ENCODE measurements around the gene GRHL1.
"Not testable (repeated sequence)": the region's sequence is repeated elsewhere in the genome, so short reads cannot be mapped to it uniquely, and the experiment has no call there.

Gene GRHL1

GRCh38 chr2:10022966-10023662 lies 71.6 kb downstream of the GRHL1 start:
- no peak for DNase-seq

GRCh38 chr2:10026940-10027569 lies 75.6 kb downstream of the GRHL1 start:
- DNase-seq: no peak

GRCh38 chr2:10027660-10028330 lies 76.3 kb downstream of the GRHL1 start:
- DNase-seq: no peak

- no peak for DNase-seq
Observed at GRCh38 chr2:10028407-10028987, 77.0 kb downstream of the GRHL1 start.

- peak in 4 of 51 donors; percentile 15 to 45 (median 24) for DNase-seq
Observed at GRCh38 chr2:10028988-10029874, 77.7 kb downstream of the GRHL1 start.

- no peak for DNase-seq
Observed at GRCh38 chr2:10029875-10030223, 78.4 kb downstream of the GRHL1 start.

- no peak for DNase-seq
Observed at GRCh38 chr2:10030311-10030736, 78.8 kb downstream of the GRHL1 start.

GRCh38 chr2:10030798-10031197 lies 79.3 kb downstream of the GRHL1 start:
- not testable (repeated sequence) for DNase-seq

GRCh38 chr2:10031886-10032745 lies 80.6 kb downstream of the GRHL1 start:
- DNase-seq: no peak

GRCh38 chr2:10032746-10033105 lies 81.2 kb downstream of the GRHL1 start:
- no peak for DNase-seq

GRCh38 chr2:10033251-10034006 lies 81.9 kb downstream of the GRHL1 start:
- DNase-seq: no peak

GRCh38 chr2:10034333-10035052 lies 83.0 kb downstream of the GRHL1 start:
- no peak for DNase-seq

- no peak for DNase-seq
Observed at GRCh38 chr2:10035053-10035422, 83.5 kb downstream of the GRHL1 start.

GRCh38 chr2:10035633-10036032 lies 84.1 kb downstream of the GRHL1 start:
- no peak for DNase-seq

- peak in 50 of 51 donors; percentile 46 to 94 (median 82) for DNase-seq
Observed at GRCh38 chr2:10036095-10036884, 84.8 kb downstream of the GRHL1 start.

- DNase-seq: no peak
Observed at GRCh38 chr2:10038123-10038522, 86.6 kb downstream of the GRHL1 start.

GRCh38 chr2:10038716-10039115 lies 87.2 kb downstream of the GRHL1 start:
- peak in 2 of 51 donors; percentile 12 to 15 for DNase-seq
